MCF 10A (cell line): ENCODE results near the gene C19orf33. TPM values are rescaled to one million over a fixed set of nuclear protein-coding genes. Genes with fewer than 3 reads are reported as not detected.

ENCODE experiments used
- BruUV-seq: library from RNA; stranded (reverse); fragments of 400-500 nt; replicated peaks from 2 replicates; lab custom pipeline; 2021; lab: Mats Ljungman, UMichigan
- CTCF ChIA-PET: fragments of 300-600 bp; sonication (Branson Sonifier 250); formaldehyde crosslinking; extraction: SDS; loops from one replicate; lab custom pipeline; 2021; ENCODE audit warnings: antibody characterized with exemption, inconsistent platforms; lab: Yijun Ruan, JAX
- POLR2A ChIA-PET: fragments of 300-600, 350-650 bp; sonication (Branson Sonifier 250); formaldehyde crosslinking; extraction: SDS; loops from one replicate; lab custom pipeline; 2020; ENCODE audit warnings: antibody characterized with exemption, inconsistent platforms; lab: Yijun Ruan, JAX
- DNase-seq: peaks from one replicate; pipeline ENCODE4 v3.0.0-alpha.2; 2018; ENCODE audit not compliant: unreplicated experiment
- H3K27ac Mint-ChIP-seq: one replicate; pipeline ENCODE4 v1.8.0; 2022; ENCODE audit warnings: mild to moderate bottlenecking, low read depth, mixed read lengths; ENCODE audit not compliant: unreplicated experiment
- H3K27me3 Mint-ChIP-seq: one replicate; pipeline ENCODE4 v1.8.0; 2022; ENCODE audit warnings: mixed read lengths; ENCODE audit not compliant: insufficient read depth, unreplicated experiment
- H3K36me3 Mint-ChIP-seq: one replicate; pipeline ENCODE4 v1.8.0; 2022; ENCODE audit warnings: mild to moderate bottlenecking, moderate library complexity, mixed read lengths; ENCODE audit not compliant: insufficient read depth, unreplicated experiment
- H3K4me1 Mint-ChIP-seq: one replicate; pipeline ENCODE4 v1.8.0; 2022; ENCODE audit warnings: mixed read lengths; ENCODE audit not compliant: insufficient read depth, unreplicated experiment
- H3K4me3 Mint-ChIP-seq: one replicate; pipeline ENCODE4 v1.8.0; 2022; ENCODE audit warnings: mild to moderate bottlenecking, moderate library complexity, mixed read lengths; ENCODE audit not compliant: unreplicated experiment
- H3K9me3 Mint-ChIP-seq: one replicate; pipeline ENCODE4 v1.8.0; 2022; ENCODE audit warnings: mixed read lengths; ENCODE audit not compliant: unreplicated experiment
- intact Hi-C: fragments of 100-400 bp; cut with micrococcal nuclease; formaldehyde crosslinking; loops from 2 replicates; pipeline ENCODE4 v1.14.1; 2022
- total RNA-seq: library from RNA; stranded (reverse); gene quantifications from 2 replicates; pipeline ENCODE4 v1.2.3, GENCODE V29; 2022
- TF ChIP-seq, protein P1 (sequence below): fragments of 200-600 bp; IDR thresholded peaks from one replicate; pipeline ENCODE4 v1.8.0; 2022; ENCODE audit warnings: antibody characterized with exemption, mild to moderate bottlenecking; ENCODE audit not compliant: unreplicated experiment

The C19orf33 gene
- total RNA-seq, 1 experiment from 2014 or later: 343 TPM

DNA sequence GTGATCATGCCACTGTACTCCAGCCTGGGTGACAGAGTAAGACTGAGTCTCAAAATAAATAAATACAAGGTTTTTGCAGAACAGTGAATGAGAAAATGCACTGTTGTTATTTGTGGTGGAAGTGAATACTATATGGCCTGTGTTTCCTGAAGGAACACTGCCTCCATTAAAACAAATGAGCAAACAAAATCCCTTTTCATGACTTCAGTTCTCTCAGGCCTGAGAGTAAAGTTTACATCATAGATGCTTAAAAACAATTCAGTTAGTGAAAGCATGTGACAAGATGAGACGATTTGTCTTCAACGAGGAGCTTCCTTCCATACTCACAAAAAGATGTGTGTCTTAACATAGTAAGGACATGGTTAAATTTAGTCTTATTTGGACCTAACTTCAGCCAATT is 25.3 kb upstream of the C19orf33 start:
- no peaks in the 10 kb centered on the region for H3K9me3 Mint-ChIP-seq
- H3K27me3 Mint-ChIP-seq: no peaks in the 10 kb centered on the region
- CTCF ChIA-PET: interaction anchor here (0.6 kb wide), 1 partner anchor 35 kb away, joined by 3 read pairs; no protein-coding TSS in a partner anchor
- TF ChIP-seq, protein P1, sequence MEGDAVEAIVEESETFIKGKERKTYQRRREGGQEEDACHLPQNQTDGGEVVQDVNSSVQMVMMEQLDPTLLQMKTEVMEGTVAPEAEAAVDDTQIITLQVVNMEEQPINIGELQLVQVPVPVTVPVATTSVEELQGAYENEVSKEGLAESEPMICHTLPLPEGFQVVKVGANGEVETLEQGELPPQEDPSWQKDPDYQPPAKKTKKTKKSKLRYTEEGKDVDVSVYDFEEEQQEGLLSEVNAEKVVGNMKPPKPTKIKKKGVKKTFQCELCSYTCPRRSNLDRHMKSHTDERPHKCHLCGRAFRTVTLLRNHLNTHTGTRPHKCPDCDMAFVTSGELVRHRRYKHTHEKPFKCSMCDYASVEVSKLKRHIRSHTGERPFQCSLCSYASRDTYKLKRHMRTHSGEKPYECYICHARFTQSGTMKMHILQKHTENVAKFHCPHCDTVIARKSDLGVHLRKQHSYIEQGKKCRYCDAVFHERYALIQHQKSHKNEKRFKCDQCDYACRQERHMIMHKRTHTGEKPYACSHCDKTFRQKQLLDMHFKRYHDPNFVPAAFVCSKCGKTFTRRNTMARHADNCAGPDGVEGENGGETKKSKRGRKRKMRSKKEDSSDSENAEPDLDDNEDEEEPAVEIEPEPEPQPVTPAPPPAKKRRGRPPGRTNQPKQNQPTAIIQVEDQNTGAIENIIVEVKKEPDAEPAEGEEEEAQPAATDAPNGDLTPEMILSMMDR: no peak
- no TSS peak for BruUV-seq
- peaks cover 15% of the 10 kb centered on the region for H3K36me3 Mint-ChIP-seq
- no peak overlapping the region for H3K4me3 Mint-ChIP-seq
- intact Hi-C loops: no loop called here
- H3K27ac Mint-ChIP-seq: no peak overlapping the region
- no peak for DNase-seq
- POLR2A ChIA-PET: interaction anchor here (0.8 to 10.4 kb wide), 5 partner anchors 13 to 30 kb away, joined by 3 to 82 read pairs (median 4); partner anchors contain the start of genes C19orf33 and SPINT2
- peaks cover 7% of the 10 kb centered on the region for H3K4me1 Mint-ChIP-seq

DNA sequence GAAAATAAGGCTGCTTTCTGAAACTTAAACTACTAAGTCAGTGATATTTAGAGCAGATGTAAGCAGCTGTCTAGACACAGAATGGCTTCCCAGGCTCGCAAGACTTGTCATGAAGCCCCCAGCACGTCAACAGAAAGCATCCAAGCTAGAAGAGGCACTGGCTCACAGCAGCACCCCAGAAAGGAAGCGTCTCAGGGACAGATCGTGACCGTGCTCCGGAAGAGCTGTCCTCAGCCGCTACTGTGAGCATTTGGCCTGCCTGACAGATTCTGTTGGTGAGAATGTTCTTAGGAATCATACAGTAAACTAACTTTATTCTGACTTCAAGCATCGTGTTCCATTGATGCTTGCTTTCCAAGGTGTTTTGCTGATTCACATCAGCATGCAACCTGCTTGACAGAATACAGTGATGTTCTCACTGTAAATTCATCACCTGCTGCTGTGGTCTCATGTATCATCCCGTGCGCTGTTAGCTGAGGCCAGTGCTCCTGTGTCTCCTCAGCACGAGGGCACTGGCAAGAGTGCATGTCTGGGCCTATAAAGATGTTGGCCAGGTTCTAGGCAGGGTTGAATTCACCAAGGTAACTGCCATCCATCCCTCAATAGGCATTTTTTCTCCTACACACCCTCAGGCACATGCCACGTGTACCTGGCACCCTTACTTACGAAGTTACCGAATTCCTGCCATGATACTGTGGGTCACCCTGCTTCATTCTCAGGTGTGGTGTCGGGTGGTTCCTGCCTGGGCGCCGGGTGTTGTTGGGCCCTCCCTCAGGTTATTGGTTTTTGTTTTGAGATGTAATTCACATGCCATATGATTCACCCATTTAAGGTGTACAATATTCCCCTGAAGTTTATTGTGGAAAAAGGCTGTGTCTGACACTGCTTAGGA is 23.8 kb upstream of the C19orf33 start:
- no peak overlapping the region for H3K27ac Mint-ChIP-seq
- BruUV-seq: no TSS peak
- no peaks in the 10 kb centered on the region for H3K9me3 Mint-ChIP-seq
- peaks cover 6% of the 10 kb centered on the region for H3K4me1 Mint-ChIP-seq
- POLR2A ChIA-PET: interaction anchor here (1.1 to 10.4 kb wide), 4 partner anchors 14 to 30 kb away, joined by 3 to 82 read pairs (median 8); partner anchors contain the start of genes C19orf33 and SPINT2
- CTCF ChIA-PET: interaction anchor here (0.6 to 0.9 kb wide), 2 partner anchors 37 to 122 kb away, joined by 4 to 6 read pairs; partner anchors contain the start of gene FAM98C
- no peak for DNase-seq
- H3K4me3 Mint-ChIP-seq: no peak overlapping the region
- peaks cover 29% of the 10 kb centered on the region for H3K36me3 Mint-ChIP-seq
- no peaks in the 10 kb centered on the region for H3K27me3 Mint-ChIP-seq
- TF ChIP-seq, protein P1: no peak
- intact Hi-C loops: no loop called here

DNA sequence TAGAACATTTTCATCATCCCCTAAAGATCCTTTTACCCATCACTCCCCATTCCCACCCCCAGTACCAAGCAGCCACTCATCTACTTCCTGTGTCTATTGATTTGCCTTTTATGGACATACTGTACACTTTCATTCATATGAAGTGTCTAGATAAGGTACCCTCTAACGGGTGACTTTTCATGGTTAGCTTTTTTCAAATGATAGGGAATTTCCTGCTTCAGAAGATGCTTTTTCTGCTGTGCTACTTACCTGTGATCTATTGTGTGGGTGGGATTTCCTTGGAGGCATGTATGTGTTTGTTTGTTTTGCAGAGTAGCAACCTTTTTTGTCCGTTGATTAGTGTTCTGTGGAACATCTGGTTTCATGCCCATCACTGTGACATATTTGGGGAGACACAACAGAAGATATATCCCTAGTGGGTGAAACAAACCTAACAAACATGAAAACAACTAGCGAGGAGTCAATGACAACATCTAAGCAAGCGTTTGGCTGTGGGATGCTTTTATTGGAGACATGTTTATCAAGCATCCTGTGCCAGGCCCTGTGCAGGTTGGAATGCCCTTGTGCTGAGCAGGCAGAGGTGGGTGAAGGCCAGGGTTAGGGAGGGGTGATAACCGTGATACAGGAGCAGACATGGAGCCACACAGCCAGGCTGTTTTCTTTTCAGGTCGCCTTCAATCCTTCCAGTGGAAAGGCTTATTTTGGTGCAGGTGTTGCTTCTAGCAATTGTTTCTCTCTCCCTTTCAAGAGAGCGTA is 22.1 kb upstream of the C19orf33 start:
- peaks cover 6% of the 10 kb centered on the region for H3K4me1 Mint-ChIP-seq
- no peak overlapping the region for H3K27ac Mint-ChIP-seq
- H3K9me3 Mint-ChIP-seq: no peaks in the 10 kb centered on the region
- DNase-seq: no peak
- ChIA-PET POLR2A (interaction anchor here (0.8 to 10.4 kb wide), 4 partner anchors 12 to 28 kb away, joined by 3 to 82 read pairs (median 8); partner anchors contain the start of genes C19orf33 and SPINT2), CTCF (interaction anchor here (0.5 to 1.2 kb wide), 4 partner anchors 9 to 1060 kb away, joined by 3 to 6 read pairs (median 3); partner anchors contain the start of genes CATSPERG and SAMD4B)
- no peaks in the 10 kb centered on the region for H3K27me3 Mint-ChIP-seq
- intact Hi-C loops: no loop called here
- TF ChIP-seq, protein P1: no peak
- H3K4me3 Mint-ChIP-seq: no peak overlapping the region
- no TSS peak for BruUV-seq
- H3K36me3 Mint-ChIP-seq: peaks cover 43% of the 10 kb centered on the region
